Measurements from ENCODE around the gene TWIST2.

DNA sequence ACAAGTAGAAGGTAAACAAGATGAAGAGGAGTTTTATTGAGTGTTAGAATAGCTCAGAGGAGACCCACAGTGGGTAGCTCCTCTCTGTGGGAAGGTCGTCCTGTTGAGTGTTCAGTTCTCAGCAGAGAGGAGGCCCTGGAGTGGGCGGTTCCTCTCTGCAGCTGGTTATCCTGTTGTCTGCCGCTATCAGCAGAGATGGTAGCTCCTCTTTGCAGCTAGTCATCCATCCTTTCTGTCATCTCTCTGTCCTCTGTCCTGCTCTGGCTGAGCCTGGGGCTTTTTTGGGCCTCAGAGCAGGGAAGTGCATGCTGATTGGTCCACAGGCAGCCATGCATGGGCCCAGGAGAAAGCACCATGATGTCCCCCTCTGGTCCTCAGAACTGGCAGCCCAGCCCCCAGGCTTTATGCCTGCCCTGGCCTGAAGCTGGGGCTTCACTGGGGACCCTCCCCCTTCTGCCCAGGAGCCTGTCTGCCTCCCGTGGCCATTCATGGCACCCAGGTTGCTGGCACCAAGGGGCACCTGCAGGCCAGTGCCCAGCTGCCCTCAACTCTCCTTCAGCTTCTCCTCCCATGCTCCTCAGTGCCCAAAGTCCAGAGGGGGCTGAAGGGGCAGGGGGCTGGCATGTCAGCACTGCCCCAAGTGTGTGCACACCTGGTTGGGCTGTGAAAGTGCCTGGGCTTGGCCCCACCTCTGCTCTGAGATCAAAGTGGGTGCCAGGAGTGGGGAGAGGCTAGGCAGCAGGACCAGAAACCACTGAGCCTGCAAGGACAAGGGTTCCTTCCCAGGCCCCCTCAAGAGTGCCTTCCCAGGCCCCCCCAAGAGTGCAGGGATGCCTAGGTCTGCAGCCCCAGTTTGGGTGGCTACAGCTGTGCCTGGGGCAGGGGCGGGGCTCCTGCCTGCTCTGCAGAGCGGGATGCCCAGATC, 98.7 kb downstream of the TWIST2 start:
- TF ChIP-seq CTCF (IDR thresholded peaks at IDR 0.05) = no peak
- no peak for TF ChIP-seq POLR2AphosphoS5 (IDR thresholded peaks at IDR 0.05)

All from breast epithelium (tissue), 3 donors.